GM20431 (cell line): ENCODE results near the gene KRTAP12-3.
"Not testable (repeated sequence)": the region's sequence is repeated elsewhere in the genome, so short reads cannot be mapped to it uniquely, and the experiment has no call there.

Experiments
- in situ Hi-C: fragments of 300-500 bp; cut with MseI, MboI; formaldehyde crosslinking; loops from one replicate; pipeline ENCODE4 v1.15.0; 2020; ENCODE audit warnings: low sequenced_read_pairs; ENCODE audit not compliant: unreplicated experiment

The KRTAP12-3 gene

GRCh38 chr21:44626673-44627143 lies 31.0 kb upstream of the KRTAP12-3 start, which contains the start of gene KRTAP10-9:
KRTAP10-9 (plus strand) TSS chr21:44627093; CDS start chr21:44627172, 79 bp downstream.
- in situ Hi-C loops, result no loop called here

- in situ Hi-C loops, result not testable (repeated sequence)
Observed at GRCh38 chr21:44627181-44627822, 30.4 kb upstream of the KRTAP12-3 start.

GRCh38 chr21:44627831-44628233 lies 29.9 kb upstream of the KRTAP12-3 start:
- in situ Hi-C loops, result not testable (repeated sequence)

GRCh38 chr21:44628707-44629391 lies 28.9 kb upstream of the KRTAP12-3 start:
- in situ Hi-C loops, result no loop called here

- in situ Hi-C loops, result no loop called here
Observed at GRCh38 chr21:44630440-44630839, 27.3 kb upstream of the KRTAP12-3 start.

GRCh38 chr21:44632067-44632466 lies 25.7 kb upstream of the KRTAP12-3 start:
- in situ Hi-C loops, result no loop called here

GRCh38 chr21:44636209-44637017 lies 21.3 kb upstream of the KRTAP12-3 start:
- in situ Hi-C loops, result no loop called here

GRCh38 chr21:44637018-44637850 lies 20.5 kb upstream of the KRTAP12-3 start, which contains the start of gene KRTAP10-10:
KRTAP10-10 (plus strand) TSS chr21:44637356; CDS start chr21:44637418, 62 bp downstream.
- in situ Hi-C loops, result no loop called here

- in situ Hi-C loops, result not testable (repeated sequence)
Observed at GRCh38 chr21:44637851-44638348, 19.8 kb upstream of the KRTAP12-3 start.

GRCh38 chr21:44638506-44639330 lies 19.0 kb upstream of the KRTAP12-3 start:
- in situ Hi-C loops, result not testable (repeated sequence)

GRCh38 chr21:44639331-44639655 lies 18.4 kb upstream of the KRTAP12-3 start:
- in situ Hi-C loops, result no loop called here

- in situ Hi-C loops, result no loop called here
Observed at GRCh38 chr21:44640761-44641160, 17.0 kb upstream of the KRTAP12-3 start.

GRCh38 chr21:44643741-44644310 lies 13.9 kb upstream of the KRTAP12-3 start:
- in situ Hi-C loops, result no loop called here

- in situ Hi-C loops, result no loop called here
Observed at GRCh38 chr21:44644878-44645277, 12.9 kb upstream of the KRTAP12-3 start.

GRCh38 chr21:44646366-44647221 lies 11.1 kb upstream of the KRTAP12-3 start, which contains the start of gene KRTAP10-11:
KRTAP10-11 (plus strand) TSS chr21:44646414; CDS start chr21:44646459, 45 bp downstream.
- in situ Hi-C loops, result not testable (repeated sequence)

- in situ Hi-C loops, result no loop called here
Observed at GRCh38 chr21:44647222-44647552, 10.5 kb upstream of the KRTAP12-3 start.

- in situ Hi-C loops, result no loop called here
Observed at GRCh38 chr21:44648557-44649311, 9.0 kb upstream of the KRTAP12-3 start.
